K562 (cell line): ENCODE data around the gene DYNLT4. TPM values are rescaled to one million over a fixed set of nuclear protein-coding genes. Genes with fewer than 3 reads are reported as not detected.

Experiments
- BRD9 ChIP-seq: fragments of 450-650 bp; IDR thresholded peaks from 2 replicates; pipeline ENCODE4 v1.6.1; 2018; ENCODE audit warnings: low read depth; ENCODE audit not compliant: partially characterized antibody
- CREM ChIP-seq: IDR thresholded peaks from 2 replicates; pipeline ENCODE4 v1.6.1; 2014; ENCODE audit warnings: antibody characterized with exemption, low read depth
- DEAF1 ChIP-seq: fragments of 450-650 bp; formaldehyde crosslinking; IDR thresholded peaks from 2 replicates; pipeline ENCODE4 v1.4.0; 2020; ENCODE audit warnings: mild to moderate bottlenecking, moderate library complexity
- ELF4 ChIP-seq: fragments of 450-650 bp; formaldehyde crosslinking; IDR thresholded peaks from 2 replicates; pipeline ENCODE4 v1.4.0; 2022; ENCODE audit warnings: missing genetic modification characterization
- KAT8 ChIP-seq: fragments of 450-650 bp; IDR thresholded peaks from 2 replicates; pipeline ENCODE4 v1.6.1; 2016; ENCODE audit warnings: low read depth, mild to moderate bottlenecking
- NFIX ChIP-seq: fragments of 250-450 bp; sonication (Bioruptor Pico); IDR thresholded peaks from 2 replicates; pipeline ENCODE4 v1.4.0; 2020; ENCODE audit warnings: low read depth, mild to moderate bottlenecking, moderate library complexity
- NFXL1 ChIP-seq: fragments of 450-650 bp; formaldehyde crosslinking; IDR thresholded peaks from 2 replicates; pipeline ENCODE4 v1.4.0; 2021; ENCODE audit warnings: mild to moderate bottlenecking
- NR2C2 ChIP-seq, 2 experiments: fragments of 200-800 bp in 1 of 2; sonication (Bioruptor generic) in 1 of 2; sonication (generic) in 1 of 2; formaldehyde crosslinking in 1 of 2; IDR thresholded peaks; 2 replicates each; pipeline versions ENCODE4 v1.6.1 to v1.8.0; 2016 to 2022; ENCODE audit warnings: mild to moderate bottlenecking in 1 of 2, missing compliant biosample characterization in 1 of 2, missing genetic modification characterization in 1 of 2, missing genetic modification reagents in 1 of 2
- POLR2H ChIP-seq: IDR thresholded peaks from 2 replicates; pipeline ENCODE4 v1.6.1; 2016; ENCODE audit warnings: missing genetic modification characterization, low read depth, mild to moderate bottlenecking, control low read depth, missing compliant biosample characterization, moderate library complexity
- SOX6 ChIP-seq: fragments of 450-650 bp; IDR thresholded peaks from 2 replicates; pipeline ENCODE4 v1.6.1; 2014; ENCODE audit warnings: mild to moderate bottlenecking
- STAT5B ChIP-seq: fragments of 250-450 bp; sonication (Bioruptor Pico); IDR thresholded peaks from 2 replicates; pipeline ENCODE4 v1.8.0; 2021; ENCODE audit warnings: mild to moderate bottlenecking, inconsistent platforms
- TBP ChIP-seq: optimal IDR thresholded peaks from 2 replicates; pipeline ENCODE3; 2011; ENCODE audit warnings: low read depth, low read length, improper control_type of control experiment
- ZNF668 ChIP-seq: fragments of 250-450 bp; sonication (Bioruptor Pico); IDR thresholded peaks from 2 replicates; pipeline ENCODE4 v1.8.0; 2022; ENCODE audit warnings: mild to moderate bottlenecking, inconsistent platforms
- polyA plus RNA-seq, 8 experiments: library from polyadenylated mRNA; depleted of rRNA in 4 of 8; stranded (reverse) in 5 of 8; unstranded in 3 of 8; fragments of >200 nt; fragmentation: Nextera tagmentation in 2 of 8; fragmentation: Illumina TruSeq in 1 of 8; extraction: Ambion mirVana in 2 of 8; extraction: Trizol in 1 of 8; gene quantifications; 2 replicates each; pipeline versions ENCODE4 v1.2.1 to v1.2.3, GENCODE V29; 2011 to 2014; ENCODE audit warnings: inconsistent platforms in 1 of 8, missing spikeins in 1 of 8
- total RNA-seq, 7 experiments: library from RNA; depleted of rRNA in 6 of 7; stranded (reverse); fragments of >200 nt in 6 of 7; fragmentation: Illumina TruSeq in 2 of 7; extraction: Trizol in 2 of 7; gene quantifications; 2 replicates each; pipeline versions ENCODE4 v1.2.1 to v1.2.3, GENCODE V29; 2011 to 2021; ENCODE audit warnings: low replicate concordance in 1 of 7
- TF ChIP-seq, protein P1 (sequence below), 2 experiments: IDR thresholded peaks; 2 replicates each; pipeline ENCODE4 v1.6.1; 2011; ENCODE audit warnings: borderline replicate concordance in 1 of 2, control low read depth in 1 of 2, low read depth in 1 of 2, low read length in 1 of 2, mild to moderate bottlenecking in 1 of 2, mixed read lengths in 1 of 2, moderate library complexity in 1 of 2; ENCODE audit not compliant: insufficient read depth in 1 of 2, insufficient read length in 1 of 2, poor library complexity in 1 of 2, severe bottlenecking in 1 of 2; ENCODE audit errors: extremely low read depth in 1 of 2
- TF ChIP-seq, protein P2 (sequence below): fragments of 200-800 bp; sonication (Bioruptor generic); IDR thresholded peaks from 2 replicates; pipeline ENCODE4 v1.6.1; 2017; ENCODE audit warnings: missing genetic modification characterization, missing compliant biosample characterization
- TF ChIP-seq, protein P3 (sequence below): fragments of 450-650 bp; IDR thresholded peaks from 2 replicates; pipeline ENCODE4 v1.6.1; 2017; ENCODE audit warnings: antibody characterized with exemption, mild to moderate bottlenecking

DYNLT4 gene
- total and polyA plus RNA-seq, 9 of the 15 experiments (the other 6 are each of a cell fraction or from before 2014, with no cell fraction given) = 0.29 to 0.73 TPM; not detected in 7

DNA sequence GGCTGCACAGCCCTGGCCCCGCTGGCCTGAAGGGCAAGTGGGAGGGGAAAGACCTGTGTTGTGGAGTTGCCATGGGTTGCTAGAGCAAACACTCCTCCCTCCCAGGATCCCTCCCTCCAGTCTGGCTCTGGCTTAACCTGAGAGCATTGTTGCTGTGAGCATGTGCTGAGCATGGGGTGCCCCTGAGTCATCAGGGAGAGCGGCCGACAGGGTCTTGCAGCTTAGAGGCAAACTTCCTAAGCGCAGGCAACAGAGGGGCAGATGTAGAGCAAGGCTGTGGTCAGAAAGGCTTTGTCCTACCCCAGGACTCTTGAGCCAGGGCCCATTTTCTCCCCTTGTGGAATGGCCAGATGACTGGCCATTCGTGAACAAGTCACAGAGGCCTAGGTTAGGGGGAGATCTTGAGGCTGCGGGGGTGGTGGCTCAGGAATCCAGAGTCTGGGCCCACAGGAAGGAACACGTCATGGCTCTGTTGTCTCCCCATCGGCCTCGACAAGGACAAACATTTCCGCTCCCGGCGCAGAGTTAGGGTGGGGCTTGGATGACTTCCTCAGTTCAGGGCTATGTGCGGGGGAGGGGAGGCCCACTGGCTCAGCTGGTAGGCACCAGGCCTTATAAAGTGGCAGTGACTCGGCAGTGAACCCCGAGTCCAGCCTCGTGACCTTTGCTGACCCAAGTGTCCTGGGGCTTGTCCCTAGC lies 362 bp upstream of the DYNLT4 start (continued):
- 0 out of 2 replicates have a peak, but pooled peaks have one; percentile 15 for TF ChIP-seq DEAF1 (CRISPR knock-in tag)
- peak; percentile 88 for TF ChIP-seq SOX6
- TF ChIP-seq, protein P1, sequence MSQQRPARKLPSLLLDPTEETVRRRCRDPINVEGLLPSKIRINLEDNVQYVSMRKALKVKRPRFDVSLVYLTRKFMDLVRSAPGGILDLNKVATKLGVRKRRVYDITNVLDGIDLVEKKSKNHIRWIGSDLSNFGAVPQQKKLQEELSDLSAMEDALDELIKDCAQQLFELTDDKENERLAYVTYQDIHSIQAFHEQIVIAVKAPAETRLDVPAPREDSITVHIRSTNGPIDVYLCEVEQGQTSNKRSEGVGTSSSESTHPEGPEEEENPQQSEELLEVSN (IDR thresholded peaks at IDR 0.05; ENCODE audit: borderline replicate concordance in 1 of 2, extremely low read depth in 1 of 2, insufficient read depth in 1 of 2, insufficient read length in 1 of 2, low read depth in 1 of 2, low read length in 1 of 2, poor library complexity in 1 of 2, severe bottlenecking in 1 of 2) = peak; percentile 81 to 95
- TF ChIP-seq, protein P2, sequence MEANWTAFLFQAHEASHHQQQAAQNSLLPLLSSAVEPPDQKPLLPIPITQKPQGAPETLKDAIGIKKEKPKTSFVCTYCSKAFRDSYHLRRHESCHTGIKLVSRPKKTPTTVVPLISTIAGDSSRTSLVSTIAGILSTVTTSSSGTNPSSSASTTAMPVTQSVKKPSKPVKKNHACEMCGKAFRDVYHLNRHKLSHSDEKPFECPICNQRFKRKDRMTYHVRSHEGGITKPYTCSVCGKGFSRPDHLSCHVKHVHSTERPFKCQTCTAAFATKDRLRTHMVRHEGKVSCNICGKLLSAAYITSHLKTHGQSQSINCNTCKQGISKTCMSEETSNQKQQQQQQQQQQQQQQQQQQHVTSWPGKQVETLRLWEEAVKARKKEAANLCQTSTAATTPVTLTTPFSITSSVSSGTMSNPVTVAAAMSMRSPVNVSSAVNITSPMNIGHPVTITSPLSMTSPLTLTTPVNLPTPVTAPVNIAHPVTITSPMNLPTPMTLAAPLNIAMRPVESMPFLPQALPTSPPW (CRISPR knock-in tag) = peak; percentile 93
- TF ChIP-seq POLR2H = peak; percentile 91
- TF ChIP-seq NFIX (CRISPR knock-in tag) = no peak
- TF ChIP-seq STAT5B = no peak
- TF ChIP-seq ZNF668 (CRISPR knock-in tag) = peak; percentile 5; the same call in 1 of the 2 replicates
- TF ChIP-seq NR2C2 (CRISPR knock-in tag; IDR thresholded peaks at IDR 0.05) = peak; percentile 78
- TF ChIP-seq NR2C2 (tag; IDR thresholded peaks at IDR 0.05) = peak; percentile 95
- TF ChIP-seq, protein P3, sequence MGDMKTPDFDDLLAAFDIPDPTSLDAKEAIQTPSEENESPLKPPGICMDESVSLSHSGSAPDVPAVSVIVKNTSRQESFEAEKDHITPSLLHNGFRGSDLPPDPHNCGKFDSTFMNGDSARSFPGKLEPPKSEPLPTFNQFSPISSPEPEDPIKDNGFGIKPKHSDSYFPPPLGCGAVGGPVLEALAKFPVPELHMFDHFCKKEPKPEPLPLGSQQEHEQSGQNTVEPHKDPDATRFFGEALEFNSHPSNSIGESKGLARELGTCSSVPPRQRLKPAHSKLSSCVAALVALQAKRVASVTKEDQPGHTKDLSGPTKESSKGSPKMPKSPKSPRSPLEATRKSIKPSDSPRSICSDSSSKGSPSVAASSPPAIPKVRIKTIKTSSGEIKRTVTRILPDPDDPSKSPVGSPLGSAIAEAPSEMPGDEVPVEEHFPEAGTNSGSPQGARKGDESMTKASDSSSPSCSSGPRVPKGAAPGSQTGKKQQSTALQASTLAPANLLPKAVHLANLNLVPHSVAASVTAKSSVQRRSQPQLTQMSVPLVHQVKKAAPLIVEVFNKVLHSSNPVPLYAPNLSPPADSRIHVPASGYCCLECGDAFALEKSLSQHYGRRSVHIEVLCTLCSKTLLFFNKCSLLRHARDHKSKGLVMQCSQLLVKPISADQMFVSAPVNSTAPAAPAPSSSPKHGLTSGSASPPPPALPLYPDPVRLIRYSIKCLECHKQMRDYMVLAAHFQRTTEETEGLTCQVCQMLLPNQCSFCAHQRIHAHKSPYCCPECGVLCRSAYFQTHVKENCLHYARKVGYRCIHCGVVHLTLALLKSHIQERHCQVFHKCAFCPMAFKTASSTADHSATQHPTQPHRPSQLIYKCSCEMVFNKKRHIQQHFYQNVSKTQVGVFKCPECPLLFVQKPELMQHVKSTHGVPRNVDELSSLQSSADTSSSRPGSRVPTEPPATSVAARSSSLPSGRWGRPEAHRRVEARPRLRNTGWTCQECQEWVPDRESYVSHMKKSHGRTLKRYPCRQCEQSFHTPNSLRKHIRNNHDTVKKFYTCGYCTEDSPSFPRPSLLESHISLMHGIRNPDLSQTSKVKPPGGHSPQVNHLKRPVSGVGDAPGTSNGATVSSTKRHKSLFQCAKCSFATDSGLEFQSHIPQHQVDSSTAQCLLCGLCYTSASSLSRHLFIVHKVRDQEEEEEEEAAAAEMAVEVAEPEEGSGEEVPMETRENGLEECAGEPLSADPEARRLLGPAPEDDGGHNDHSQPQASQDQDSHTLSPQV = peak; percentile 100
- peak; percentile 84 for TF ChIP-seq BRD9
- TF ChIP-seq TBP = peak; percentile 82
- TF ChIP-seq CREM = peak; percentile 94
- TF ChIP-seq KAT8 = no peak
- peak; percentile 53; the same call in 1 of the 2 replicates for TF ChIP-seq ELF4 (CRISPR knock-in tag)
- peak; percentile 73; the same call in 1 of the 2 replicates for TF ChIP-seq NFXL1 (CRISPR knock-in tag)
